Measurements from ENCODE around the gene EXT2.

EXT2 gene

DNA sequence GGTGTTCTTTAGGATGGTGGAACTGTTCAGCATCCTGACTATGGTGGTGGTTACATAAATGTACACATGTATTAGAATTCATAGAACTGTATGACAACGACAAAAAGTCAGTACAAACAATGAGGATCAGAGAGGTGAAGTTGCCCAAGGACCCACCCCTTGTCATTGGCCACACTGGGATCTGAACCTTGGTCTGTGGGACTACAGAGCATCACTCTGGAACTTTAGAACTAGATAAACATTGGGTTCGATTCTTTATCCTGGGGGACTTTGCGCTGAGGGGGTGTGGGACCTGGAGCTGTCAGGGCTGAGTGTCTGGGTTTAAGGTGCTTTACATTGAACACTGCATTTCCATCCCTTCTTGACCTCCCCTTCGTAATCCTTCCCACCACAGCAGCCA lies 12.8 kb upstream of the EXT2 start (continued):
- TF ChIP-seq ZNF70 (CRISPR knock-in tag; IDR thresholded peaks at IDR 0.05) (no peak), CSDC2 (CRISPR knock-in tag; IDR thresholded peaks at IDR 0.05) (no peak), OSR1 (CRISPR knock-in tag; IDR thresholded peaks at IDR 0.05) (no peak)
- TF ChIP-seq, protein P1, sequence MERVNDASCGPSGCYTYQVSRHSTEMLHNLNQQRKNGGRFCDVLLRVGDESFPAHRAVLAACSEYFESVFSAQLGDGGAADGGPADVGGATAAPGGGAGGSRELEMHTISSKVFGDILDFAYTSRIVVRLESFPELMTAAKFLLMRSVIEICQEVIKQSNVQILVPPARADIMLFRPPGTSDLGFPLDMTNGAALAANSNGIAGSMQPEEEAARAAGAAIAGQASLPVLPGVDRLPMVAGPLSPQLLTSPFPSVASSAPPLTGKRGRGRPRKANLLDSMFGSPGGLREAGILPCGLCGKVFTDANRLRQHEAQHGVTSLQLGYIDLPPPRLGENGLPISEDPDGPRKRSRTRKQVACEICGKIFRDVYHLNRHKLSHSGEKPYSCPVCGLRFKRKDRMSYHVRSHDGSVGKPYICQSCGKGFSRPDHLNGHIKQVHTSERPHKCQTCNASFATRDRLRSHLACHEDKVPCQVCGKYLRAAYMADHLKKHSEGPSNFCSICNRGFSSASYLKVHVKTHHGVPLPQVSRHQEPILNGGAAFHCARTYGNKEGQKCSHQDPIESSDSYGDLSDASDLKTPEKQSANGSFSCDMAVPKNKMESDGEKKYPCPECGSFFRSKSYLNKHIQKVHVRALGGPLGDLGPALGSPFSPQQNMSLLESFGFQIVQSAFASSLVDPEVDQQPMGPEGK (CRISPR knock-in tag; IDR thresholded peaks at IDR 0.05; ENCODE audit: borderline replicate concordance), result no peak

DNA sequence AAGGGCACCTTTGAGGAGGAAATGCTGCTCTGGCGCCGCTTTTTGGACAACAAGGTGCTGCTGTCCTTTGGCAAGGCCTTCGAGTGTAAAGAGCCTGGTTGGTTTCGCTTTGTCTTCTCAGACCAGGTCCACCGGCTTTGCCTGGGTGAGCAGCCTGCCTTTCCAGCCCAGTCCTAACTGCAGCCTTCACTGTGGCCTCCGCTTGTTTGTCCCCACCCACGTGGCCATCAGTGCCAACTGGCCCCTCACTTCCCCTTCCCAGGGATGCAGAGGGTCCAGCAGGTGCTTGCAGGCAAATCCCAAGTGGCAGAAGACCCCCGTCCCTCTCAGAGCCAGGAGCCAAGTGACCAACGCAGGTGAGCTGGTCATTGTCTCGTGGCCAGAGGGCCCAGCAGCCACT lies 12.0 kb upstream of the EXT2 start:
- ATAC-seq, result no peak
- no peak for TF ChIP-seq TOX (CRISPR knock-in tag; IDR thresholded peaks at IDR 0.05; ENCODE audit: borderline replicate concordance)
- TF ChIP-seq, protein P2, sequence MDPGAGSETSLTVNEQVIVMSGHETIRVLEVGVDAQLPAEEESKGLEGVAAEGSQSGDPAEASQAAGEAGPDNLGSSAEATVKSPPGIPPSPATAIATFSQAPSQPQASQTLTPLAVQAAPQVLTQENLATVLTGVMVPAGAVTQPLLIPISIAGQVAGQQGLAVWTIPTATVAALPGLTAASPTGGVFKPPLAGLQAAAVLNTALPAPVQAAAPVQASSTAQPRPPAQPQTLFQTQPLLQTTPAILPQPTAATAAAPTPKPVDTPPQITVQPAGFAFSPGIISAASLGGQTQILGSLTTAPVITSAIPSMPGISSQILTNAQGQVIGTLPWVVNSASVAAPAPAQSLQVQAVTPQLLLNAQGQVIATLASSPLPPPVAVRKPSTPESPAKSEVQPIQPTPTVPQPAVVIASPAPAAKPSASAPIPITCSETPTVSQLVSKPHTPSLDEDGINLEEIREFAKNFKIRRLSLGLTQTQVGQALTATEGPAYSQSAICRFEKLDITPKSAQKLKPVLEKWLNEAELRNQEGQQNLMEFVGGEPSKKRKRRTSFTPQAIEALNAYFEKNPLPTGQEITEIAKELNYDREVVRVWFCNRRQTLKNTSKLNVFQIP (CRISPR knock-in tag; IDR thresholded peaks at IDR 0.05; ENCODE audit: borderline replicate concordance, low read depth), result no peak
- no peak for TF ChIP-seq ZFP30 (CRISPR knock-in tag; IDR thresholded peaks at IDR 0.05)

DNA sequence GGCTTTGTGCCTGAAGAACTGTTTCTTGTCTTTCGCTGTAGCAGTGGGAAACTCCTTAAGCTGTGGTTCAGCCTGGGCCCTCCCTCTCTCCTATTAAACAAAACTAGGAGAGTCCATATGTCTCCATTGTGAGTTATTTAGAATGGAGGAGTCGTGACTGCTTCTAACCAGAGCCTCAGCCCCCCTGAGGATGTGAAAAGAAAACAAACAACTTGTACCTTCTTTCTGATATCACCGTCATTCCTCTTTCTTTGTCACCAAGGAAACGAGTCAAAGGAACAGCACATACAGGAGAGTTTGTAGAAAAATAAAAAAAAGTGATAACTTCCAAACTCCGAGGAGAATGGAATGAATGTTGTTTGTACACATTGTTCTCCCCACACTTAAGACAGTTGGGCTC lies 11.6 kb upstream of the EXT2 start:
- TF ChIP-seq, protein P1 (CRISPR knock-in tag; IDR thresholded peaks at IDR 0.05; ENCODE audit: borderline replicate concordance), result no peak
- TF ChIP-seq ZC3H10 (CRISPR knock-in tag; IDR thresholded peaks at IDR 0.05) (no peak), TCF4 (CRISPR knock-in tag; IDR thresholded peaks at IDR 0.05; ENCODE audit: borderline replicate concordance) (no peak), ESRRG (CRISPR knock-in tag; IDR thresholded peaks at IDR 0.05) (no peak), ZFP3 (CRISPR knock-in tag; IDR thresholded peaks at IDR 0.05) (no peak), GLIS3 (CRISPR knock-in tag; IDR thresholded peaks at IDR 0.05) (no peak), TSHZ2 (CRISPR knock-in tag; IDR thresholded peaks at IDR 0.05) (no peak), ARNTL (CRISPR knock-in tag; IDR thresholded peaks at IDR 0.05; ENCODE audit: borderline replicate concordance, low read depth) (no peak)
- TF ChIP-seq, protein P2 (CRISPR knock-in tag; IDR thresholded peaks at IDR 0.05; ENCODE audit: borderline replicate concordance, low read depth), result no peak
- ATAC-seq, result no peak

GRCh38 chr11:44085330-44085729 lies 10.1 kb upstream of the EXT2 start:
- TF ChIP-seq BACH2 (CRISPR knock-in tag; IDR thresholded peaks at IDR 0.05; ENCODE audit: borderline replicate concordance), result no peak
- ATAC-seq, result no peak

- TF ChIP-seq TSHZ2 (CRISPR knock-in tag; IDR thresholded peaks at IDR 0.05), result no peak
- no peak for TF ChIP-seq GLIS3 (CRISPR knock-in tag; IDR thresholded peaks at IDR 0.05)
- TF ChIP-seq CSRNP3 (CRISPR knock-in tag; IDR thresholded peaks at IDR 0.05), result no peak
- no peak for TF ChIP-seq TCF4 (CRISPR knock-in tag; IDR thresholded peaks at IDR 0.05; ENCODE audit: borderline replicate concordance)
- no peak for TF ChIP-seq ARNTL (CRISPR knock-in tag; IDR thresholded peaks at IDR 0.05; ENCODE audit: borderline replicate concordance, low read depth)
- TF ChIP-seq ESRRG (CRISPR knock-in tag; IDR thresholded peaks at IDR 0.05), result no peak
- no peak for TF ChIP-seq ZNF8 (CRISPR knock-in tag; IDR thresholded peaks at IDR 0.05)
- TF ChIP-seq ISL1 (CRISPR knock-in tag; IDR thresholded peaks at IDR 0.05), result no peak
- TF ChIP-seq ZFP3 (CRISPR knock-in tag; IDR thresholded peaks at IDR 0.05), result no peak
- no peak for TF ChIP-seq SNAI2 (CRISPR knock-in tag; IDR thresholded peaks at IDR 0.05)
- no peak for TF ChIP-seq BACH2 (CRISPR knock-in tag; IDR thresholded peaks at IDR 0.05; ENCODE audit: borderline replicate concordance)
- TF ChIP-seq ZFP30 (CRISPR knock-in tag; IDR thresholded peaks at IDR 0.05), result no peak
- no peak for TF ChIP-seq CSDC2 (CRISPR knock-in tag; IDR thresholded peaks at IDR 0.05)
- TF ChIP-seq PPARA (CRISPR knock-in tag; IDR thresholded peaks at IDR 0.05; ENCODE audit: borderline replicate concordance), result no peak
- TF ChIP-seq ZC3H10 (CRISPR knock-in tag; IDR thresholded peaks at IDR 0.05), result no peak
- no peak for ATAC-seq
Observed at GRCh38 chr11:44088377-44088776, 7.1 kb upstream of the EXT2 start.
